K562 (cell line): ENCODE results near the gene CARMIL3. TPM values are rescaled to one million over a fixed set of nuclear protein-coding genes. Genes with fewer than 3 reads are reported as not detected.

Experiments used
- CC2D1A ChIP-seq: fragments of 450-650 bp; IDR thresholded peaks from 2 replicates; pipeline ENCODE4 v1.6.1; 2017; ENCODE audit warnings: mild to moderate bottlenecking
- FOXJ3 ChIP-seq: sonication (generic); formaldehyde crosslinking; IDR thresholded peaks from 2 replicates; pipeline ENCODE4 v1.4.0; 2020; ENCODE audit warnings: mild to moderate bottlenecking, missing genetic modification reagents
- KHSRP ChIP-seq: fragments of 450-650 bp; IDR thresholded peaks from 2 replicates; pipeline ENCODE4 v1.6.1; 2017
- RBM34 ChIP-seq: fragments of 200-400 bp; formaldehyde crosslinking; IDR thresholded peaks from 2 replicates; pipeline ENCODE4 v1.6.1; 2018; ENCODE audit warnings: low read length, borderline replicate concordance; ENCODE audit not compliant: insufficient read depth
- SRF ChIP-seq, 2 experiments: fragments of 250-450, 450-650 bp in 1 of 2; sonication (Bioruptor Pico) in 1 of 2; sonication (generic) in 1 of 2; formaldehyde crosslinking; IDR thresholded peaks; 2 replicates each; pipeline versions ENCODE4 v1.5.0 to v1.5.1; 2020 to 2022; ENCODE audit warnings: mild to moderate bottlenecking in 1 of 2, missing genetic modification reagents in 1 of 2
- USF1 ChIP-seq: sonication (generic); formaldehyde crosslinking; IDR thresholded peaks from 2 replicates; pipeline ENCODE4 v1.9.0; 2022; ENCODE audit warnings: mild to moderate bottlenecking, missing genetic modification reagents
- ZBTB7A ChIP-seq: IDR thresholded peaks from 2 replicates; pipeline ENCODE4 v1.6.1; 2011; ENCODE audit warnings: low read depth, mild to moderate bottlenecking, low read length, moderate library complexity, borderline replicate concordance; ENCODE audit not compliant: control insufficient read depth
- polyA plus RNA-seq, 8 experiments: library from polyadenylated mRNA; depleted of rRNA in 4 of 8; stranded (reverse) in 5 of 8; unstranded in 3 of 8; fragments of >200 nt; fragmentation: Nextera tagmentation in 2 of 8; fragmentation: Illumina TruSeq in 1 of 8; extraction: Ambion mirVana in 2 of 8; extraction: Trizol in 1 of 8; gene quantifications; 2 replicates each; pipeline versions ENCODE4 v1.2.1 to v1.2.3, GENCODE V29; 2011 to 2014; ENCODE audit warnings: inconsistent platforms in 1 of 8, missing spikeins in 1 of 8
- total RNA-seq, 7 experiments: library from RNA; depleted of rRNA in 6 of 7; stranded (reverse); fragments of >200 nt in 6 of 7; fragmentation: Illumina TruSeq in 2 of 7; extraction: Trizol in 2 of 7; gene quantifications; 2 replicates each; pipeline versions ENCODE4 v1.2.1 to v1.2.3, GENCODE V29; 2011 to 2021; ENCODE audit warnings: low replicate concordance in 1 of 7
- TF ChIP-seq, protein P1 (sequence below): conservative IDR thresholded peaks from 2 replicates; pipeline ENCODE4 v1.6.1; 2011; ENCODE audit warnings: low read depth, mild to moderate bottlenecking, low read length; ENCODE audit not compliant: control insufficient read depth
- TF ChIP-seq, protein P2 (sequence below), 2 experiments: fragments of 450-650 bp in 1 of 2; sonication (generic) in 1 of 2; formaldehyde crosslinking in 1 of 2; IDR thresholded peaks; 2 replicates each; pipeline versions ENCODE4 v1.7.1 to v1.9.0; 2016 to 2022; ENCODE audit warnings: inconsistent platforms in 1 of 2, mild to moderate bottlenecking in 1 of 2, missing genetic modification reagents in 1 of 2

CARMIL3 gene
- total and polyA plus RNA-seq, 9 of the 15 experiments (the other 6 are each of a cell fraction or from before 2014, with no cell fraction given): 0.01 to 0.11 (median 0.05) TPM; not detected in 5

DNA sequence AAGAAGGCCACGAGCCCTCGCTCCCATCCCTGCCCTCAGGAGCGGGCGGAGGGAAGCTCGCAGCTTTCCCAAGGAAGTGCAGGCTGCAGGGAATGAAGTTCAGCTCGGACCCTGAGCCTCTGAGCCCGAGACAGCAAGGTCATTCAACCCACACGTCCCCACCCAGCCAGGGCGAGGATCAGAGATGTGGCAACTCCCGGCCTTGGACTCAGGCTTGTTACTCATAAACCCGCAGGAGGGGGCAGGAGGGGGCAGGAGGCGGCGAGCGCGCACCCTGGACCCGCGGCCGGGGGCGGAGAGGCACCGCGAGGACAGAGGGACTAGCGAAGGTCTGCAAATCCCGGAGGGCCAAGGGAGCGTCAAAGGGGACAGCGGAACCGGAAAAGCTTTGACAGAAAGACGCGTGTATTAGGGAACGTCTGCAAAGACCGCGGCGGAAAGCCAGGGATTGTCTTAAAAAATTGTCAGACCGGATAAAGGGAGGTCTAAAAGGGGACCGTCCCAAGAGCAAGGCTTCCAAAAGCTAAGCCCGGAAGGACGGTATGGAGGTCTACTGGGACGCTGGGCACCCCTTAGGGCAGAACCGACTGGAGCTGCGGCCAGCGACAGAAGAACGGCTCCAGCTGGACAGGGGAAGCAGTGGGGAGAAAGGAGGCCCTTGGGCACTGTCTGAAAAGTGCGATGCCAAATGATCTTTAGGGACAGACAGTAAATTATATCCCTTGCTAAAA lies 62.2 kb downstream of the CARMIL3 start (continued):
- TF ChIP-seq SRF (CRISPR knock-in tag; IDR thresholded peaks at IDR 0.05) (no peak), CC2D1A (0 out of 2 replicates have a peak, but pooled peaks have one; percentile 35), FOXJ3 (no peak), ZBTB7A (peak; percentile 67; the same call in 1 of the 2 replicates), KHSRP (no peak), RBM34 (no peak), USF1 (CRISPR knock-in tag) (no peak)
- TF ChIP-seq, protein P1, sequence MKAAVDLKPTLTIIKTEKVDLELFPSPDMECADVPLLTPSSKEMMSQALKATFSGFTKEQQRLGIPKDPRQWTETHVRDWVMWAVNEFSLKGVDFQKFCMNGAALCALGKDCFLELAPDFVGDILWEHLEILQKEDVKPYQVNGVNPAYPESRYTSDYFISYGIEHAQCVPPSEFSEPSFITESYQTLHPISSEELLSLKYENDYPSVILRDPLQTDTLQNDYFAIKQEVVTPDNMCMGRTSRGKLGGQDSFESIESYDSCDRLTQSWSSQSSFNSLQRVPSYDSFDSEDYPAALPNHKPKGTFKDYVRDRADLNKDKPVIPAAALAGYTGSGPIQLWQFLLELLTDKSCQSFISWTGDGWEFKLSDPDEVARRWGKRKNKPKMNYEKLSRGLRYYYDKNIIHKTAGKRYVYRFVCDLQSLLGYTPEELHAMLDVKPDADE: no peak
- TF ChIP-seq, protein P2, sequence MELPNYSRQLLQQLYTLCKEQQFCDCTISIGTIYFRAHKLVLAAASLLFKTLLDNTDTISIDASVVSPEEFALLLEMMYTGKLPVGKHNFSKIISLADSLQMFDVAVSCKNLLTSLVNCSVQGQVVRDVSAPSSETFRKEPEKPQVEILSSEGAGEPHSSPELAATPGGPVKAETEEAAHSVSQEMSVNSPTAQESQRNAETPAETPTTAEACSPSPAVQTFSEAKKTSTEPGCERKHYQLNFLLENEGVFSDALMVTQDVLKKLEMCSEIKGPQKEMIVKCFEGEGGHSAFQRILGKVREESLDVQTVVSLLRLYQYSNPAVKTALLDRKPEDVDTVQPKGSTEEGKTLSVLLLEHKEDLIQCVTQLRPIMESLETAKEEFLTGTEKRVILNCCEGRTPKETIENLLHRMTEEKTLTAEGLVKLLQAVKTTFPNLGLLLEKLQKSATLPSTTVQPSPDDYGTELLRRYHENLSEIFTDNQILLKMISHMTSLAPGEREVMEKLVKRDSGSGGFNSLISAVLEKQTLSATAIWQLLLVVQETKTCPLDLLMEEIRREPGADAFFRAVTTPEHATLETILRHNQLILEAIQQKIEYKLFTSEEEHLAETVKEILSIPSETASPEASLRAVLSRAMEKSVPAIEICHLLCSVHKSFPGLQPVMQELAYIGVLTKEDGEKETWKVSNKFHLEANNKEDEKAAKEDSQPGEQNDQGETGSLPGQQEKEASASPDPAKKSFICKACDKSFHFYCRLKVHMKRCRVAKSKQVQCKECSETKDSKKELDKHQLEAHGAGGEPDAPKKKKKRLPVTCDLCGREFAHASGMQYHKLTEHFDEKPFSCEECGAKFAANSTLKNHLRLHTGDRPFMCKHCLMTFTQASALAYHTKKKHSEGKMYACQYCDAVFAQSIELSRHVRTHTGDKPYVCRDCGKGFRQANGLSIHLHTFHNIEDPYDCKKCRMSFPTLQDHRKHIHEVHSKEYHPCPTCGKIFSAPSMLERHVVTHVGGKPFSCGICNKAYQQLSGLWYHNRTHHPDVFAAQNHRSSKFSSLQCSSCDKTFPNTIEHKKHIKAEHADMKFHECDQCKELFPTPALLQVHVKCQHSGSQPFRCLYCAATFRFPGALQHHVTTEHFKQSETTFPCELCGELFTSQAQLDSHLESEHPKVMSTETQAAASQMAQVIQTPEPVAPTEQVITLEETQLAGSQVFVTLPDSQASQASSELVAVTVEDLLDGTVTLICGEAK (IDR thresholded peaks at IDR 0.05): peak; percentile 87
- TF ChIP-seq, protein P2 (CRISPR knock-in tag; IDR thresholded peaks at IDR 0.05): no peak
